ENCODE data around the gene KCND3.

GRCh38 chr1:111768023-111768422, 221.4 kb downstream of the KCND3 start:
- no peak for TF ChIP-seq CTCF (IDR thresholded peaks at IDR 0.05)
- no peak for TF ChIP-seq POLR2A (IDR thresholded peaks at IDR 0.05)

Data from thyroid gland (tissue), 4 donors.